GM10266 (cell line): ENCODE measurements around the gene RASA3.

Experiments
- DNase-seq: peaks from one replicate; pipeline ENCODE4 v3.0.0; 2012; ENCODE audit errors: extremely low spot score
- TF ChIP-seq, protein P1 (sequence below): IDR thresholded peaks from 2 replicates; pipeline ENCODE4 v1.5.1; 2012; ENCODE audit warnings: mild to moderate bottlenecking, low read depth; ENCODE audit not compliant: control insufficient read depth, insufficient read depth; ENCODE audit errors: missing control alignments

Gene RASA3

DNA sequence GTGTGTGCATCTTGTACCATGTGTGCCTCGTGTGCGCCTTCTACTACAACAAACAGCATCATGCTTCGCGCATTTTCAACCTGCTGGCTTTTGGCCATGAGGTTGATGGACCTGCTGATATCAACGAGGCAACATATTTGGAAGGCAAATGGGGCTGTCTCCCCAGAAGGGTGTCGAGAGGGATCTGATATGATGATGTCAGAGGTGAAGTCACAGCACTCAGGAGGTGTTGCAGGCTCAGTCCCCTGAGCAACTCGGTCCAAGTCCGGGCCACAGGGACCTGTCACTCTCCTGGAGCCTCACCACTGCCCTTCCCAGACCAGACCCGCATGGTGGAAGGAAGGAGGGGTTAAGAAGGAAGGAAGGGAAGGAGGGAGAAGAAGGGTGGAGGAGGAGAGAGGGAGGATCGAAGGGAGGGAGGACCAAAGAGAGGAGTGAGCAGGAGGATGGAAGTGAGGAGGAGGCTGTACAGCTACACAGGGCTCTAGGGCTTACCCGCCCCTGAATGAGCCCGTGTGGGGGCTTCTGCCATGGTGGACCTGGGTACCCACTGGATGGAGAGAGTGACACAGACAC is 151.8 kb downstream of the RASA3 start:
- DNase-seq = no peak
- TF ChIP-seq, protein P1, sequence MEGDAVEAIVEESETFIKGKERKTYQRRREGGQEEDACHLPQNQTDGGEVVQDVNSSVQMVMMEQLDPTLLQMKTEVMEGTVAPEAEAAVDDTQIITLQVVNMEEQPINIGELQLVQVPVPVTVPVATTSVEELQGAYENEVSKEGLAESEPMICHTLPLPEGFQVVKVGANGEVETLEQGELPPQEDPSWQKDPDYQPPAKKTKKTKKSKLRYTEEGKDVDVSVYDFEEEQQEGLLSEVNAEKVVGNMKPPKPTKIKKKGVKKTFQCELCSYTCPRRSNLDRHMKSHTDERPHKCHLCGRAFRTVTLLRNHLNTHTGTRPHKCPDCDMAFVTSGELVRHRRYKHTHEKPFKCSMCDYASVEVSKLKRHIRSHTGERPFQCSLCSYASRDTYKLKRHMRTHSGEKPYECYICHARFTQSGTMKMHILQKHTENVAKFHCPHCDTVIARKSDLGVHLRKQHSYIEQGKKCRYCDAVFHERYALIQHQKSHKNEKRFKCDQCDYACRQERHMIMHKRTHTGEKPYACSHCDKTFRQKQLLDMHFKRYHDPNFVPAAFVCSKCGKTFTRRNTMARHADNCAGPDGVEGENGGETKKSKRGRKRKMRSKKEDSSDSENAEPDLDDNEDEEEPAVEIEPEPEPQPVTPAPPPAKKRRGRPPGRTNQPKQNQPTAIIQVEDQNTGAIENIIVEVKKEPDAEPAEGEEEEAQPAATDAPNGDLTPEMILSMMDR = no peak

GRCh38 chr13:113979791-113980471 is 152.5 kb downstream of the RASA3 start:
- TF ChIP-seq, protein P1 = no peak
- DNase-seq = no peak

GRCh38 chr13:113978741-113979481 is 153.5 kb downstream of the RASA3 start:
- no peak for DNase-seq
- TF ChIP-seq, protein P1 = no peak

- TF ChIP-seq, protein P1 = no peak
Observed at GRCh38 chr13:113977976-113978375, 154.4 kb downstream of the RASA3 start.

DNA sequence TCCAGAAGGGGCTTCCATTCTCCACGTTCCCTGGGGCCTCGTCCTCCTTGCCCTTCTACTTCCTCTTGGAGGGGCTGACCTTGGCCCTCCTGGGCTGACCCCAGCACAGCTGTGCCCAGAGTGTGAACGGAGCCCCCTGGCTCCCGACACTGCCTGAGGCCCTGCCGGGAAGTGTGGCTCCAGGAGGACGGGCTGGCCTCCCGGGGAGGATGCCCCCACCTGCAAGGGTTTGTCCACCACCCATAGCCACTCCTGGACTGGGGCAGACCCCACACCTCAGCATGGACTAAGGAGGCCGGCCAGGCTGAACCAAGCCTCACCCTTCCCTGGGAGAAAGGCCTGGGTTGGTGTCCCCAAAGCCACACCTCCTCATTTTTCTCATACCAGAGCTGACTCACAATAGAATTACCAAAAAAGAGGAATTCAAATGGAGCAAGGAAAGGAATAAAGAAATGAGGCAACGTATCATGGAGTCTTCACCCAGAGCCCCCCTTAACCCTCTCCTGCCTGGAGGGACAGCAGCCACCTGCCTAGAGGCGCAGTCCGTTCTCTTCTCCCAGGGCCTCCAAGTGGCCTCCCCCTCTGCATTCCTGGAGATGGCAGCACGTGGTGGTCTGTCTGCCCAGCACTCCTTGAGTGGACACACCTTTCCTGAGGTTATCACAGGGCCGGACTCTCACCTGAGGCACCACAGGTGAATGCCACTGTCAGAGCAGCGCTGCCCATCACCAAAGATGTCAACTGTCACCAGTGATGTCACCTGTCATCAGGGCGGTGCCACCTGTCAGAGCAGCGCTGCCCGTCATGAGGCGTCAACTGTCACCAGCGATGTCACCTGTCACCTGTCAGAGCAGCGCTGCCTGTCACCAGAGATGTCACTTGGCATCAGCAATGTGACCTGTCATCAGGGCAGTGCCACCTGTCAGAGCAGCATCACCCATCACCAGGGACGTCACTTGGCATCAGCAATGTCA is 155.4 kb downstream of the RASA3 start:
- TF ChIP-seq, protein P1 = no peak
- no peak for DNase-seq

More at GRCh38 chr13:113977976-113978375, 154.4 kb downstream of the RASA3 start:
- no peak for DNase-seq

- DNase-seq = no peak
- TF ChIP-seq, protein P1 = no peak
Observed at GRCh38 chr13:113975416-113975815, 157.0 kb downstream of the RASA3 start.
